HepG2 (cell line): Measurements from ENCODE around the gene ADSL. TPM values are rescaled to one million over a fixed set of nuclear protein-coding genes. Genes with fewer than 3 reads are reported as not detected.

Experiments
- ATAC-seq: fragments of 200-7000 bp; cut with Tn5 transposase; 3 replicates; pipeline ENCODE4 v1.9.1; 2020; ENCODE audit warnings: mild to moderate bottlenecking, moderate library complexity
- BruUV-seq: library from RNA; stranded (reverse); fragments of 400-500 nt; replicated peaks from 2 replicates; lab custom pipeline; 2021; lab: Mats Ljungman, UMichigan
- CTCF ChIA-PET: fragments of 300-600 bp; formaldehyde crosslinking; extraction: SDS; loops from one replicate; lab custom pipeline; 2021; ENCODE audit warnings: low total read pairs, inconsistent platforms, low intra/inter-chr PET ratio; lab: Yijun Ruan, JAX
- POLR2A ChIA-PET: fragments of 350-600 bp; sonication (Branson Sonifier 250); formaldehyde crosslinking; loops from one replicate; lab custom pipeline; 2020; ENCODE audit warnings: antibody characterized with exemption, inconsistent platforms; lab: Yijun Ruan, JAX
- DNase-seq: peaks from one replicate; pipeline ENCODE4 v3.0.0-alpha.2; 2015; ENCODE audit warnings: low spot score
- FAIRE-seq: peaks from 3 replicates; lab custom pipeline; 2011; peaks lifted over from hg19 to GRCh38; lab: Jason Lieb, UNC
- H2AFZ ChIP-seq: one replicate; pipeline ENCODE4 v1.6.1; 2011; ENCODE audit warnings: low read length, inconsistent platforms
- H3K27ac ChIP-seq: fragments of 300-600 bp; 3 replicates; pipeline ENCODE4 v1.8.0; 2011; ENCODE audit warnings: mixed run types, mild to moderate bottlenecking, mixed read lengths, low read length, inconsistent platforms; ENCODE audit not compliant: insufficient read depth; ENCODE audit errors: extremely low read length
- H3K27me3 ChIP-seq, 2 experiments: fragments of 200-600 bp in 1 of 2; 2 replicates in 1 of 2; 3 replicates in 1 of 2; pipeline versions ENCODE4 v1.6.0 to v1.8.0; 2011; ENCODE audit warnings: low read length in 2 of 2, mild to moderate bottlenecking in 2 of 2, moderate library complexity in 2 of 2, inconsistent platforms in 1 of 2; ENCODE audit not compliant: insufficient read depth in 2 of 2, control insufficient read depth in 1 of 2
- H3K36me3 ChIP-seq, 2 experiments: fragments of 200-600 bp in 1 of 2; replicated peaks in 1 of 2; 2 replicates in 1 of 2; 3 replicates in 1 of 2; pipeline versions ENCODE4 v1.5.1 to v1.8.0; 2011; ENCODE audit warnings: low read length in 2 of 2, inconsistent platforms in 1 of 2; ENCODE audit not compliant: insufficient read depth in 2 of 2, control insufficient read depth in 1 of 2
- H3K4me1 ChIP-seq: 2 replicates; pipeline ENCODE4 v1.5.1; 2012; ENCODE audit warnings: low read length, inconsistent platforms; ENCODE audit not compliant: insufficient read depth
- H3K4me2 ChIP-seq: 2 replicates; pipeline ENCODE4 v1.6.0; 2011; ENCODE audit warnings: low read depth, low read length, inconsistent platforms
- H3K4me3 ChIP-seq, 3 experiments: fragments of 200-600 bp in 1 of 3; sonication (generic), shearing (Covaris generic) in 1 of 3; replicated peaks in 1 of 3; 2 replicates each; pipeline ENCODE4 v1.5.1; 2011 to 2016; ENCODE audit warnings: low read length in 3 of 3, inconsistent platforms in 2 of 3, low read depth in 2 of 3, mild to moderate bottlenecking in 2 of 3, control low read depth in 1 of 3, mixed read lengths in 1 of 3; ENCODE audit not compliant: insufficient read depth in 1 of 3
- H3K79me2 ChIP-seq: one replicate; pipeline ENCODE4 v1.6.1; 2011; ENCODE audit warnings: low read length, inconsistent platforms; ENCODE audit not compliant: insufficient read depth
- H3K9ac ChIP-seq: 2 replicates; pipeline ENCODE4 v1.6.0; 2011; ENCODE audit warnings: mild to moderate bottlenecking, low read depth, low read length, inconsistent platforms; ENCODE audit not compliant: insufficient read depth
- H3K9me3 ChIP-seq: 2 replicates; pipeline ENCODE4 v1.5.1; 2012; ENCODE audit warnings: mild to moderate bottlenecking, low read length
- H4K20me1 ChIP-seq: 2 replicates; pipeline ENCODE4 v1.6.0; 2011; ENCODE audit warnings: inconsistent platforms, mild to moderate bottlenecking, low read length, moderate library complexity; ENCODE audit not compliant: insufficient read depth
- ESRRA ChIP-seq: sonication (generic); formaldehyde crosslinking; IDR thresholded peaks from 2 replicates; pipeline ENCODE4 v1.5.1; 2020; ENCODE audit warnings: mild to moderate bottlenecking, low read depth, missing genetic modification reagents
- GZF1 ChIP-seq: sonication (generic); formaldehyde crosslinking; IDR thresholded peaks from 2 replicates; pipeline ENCODE4 v1.5.1; 2020; ENCODE audit warnings: mild to moderate bottlenecking, missing genetic modification reagents
- NFRKB ChIP-seq: fragments of 450-650 bp; IDR thresholded peaks from 2 replicates; pipeline ENCODE4 v1.6.1; 2017
- ZNF780A ChIP-seq: sonication (generic); formaldehyde crosslinking; IDR thresholded peaks from 2 replicates; pipeline ENCODE4 v1.8.0; 2022; ENCODE audit warnings: mild to moderate bottlenecking, missing genetic modification reagents, moderate library complexity
- WGBS: methylation state at CpG from one replicate; pipeline ENCODE4 v1.1.6; 2017; ENCODE audit warnings: low lambda C conversion rate; 5-methylcytosine and 5-hydroxymethylcytosine counted together
- in situ Hi-C: cut with HindIII; loops from 2 replicates; pipeline ENCODE4 v1.10.0; 2017; ENCODE audit warnings: low pct_unique_long_range_greater_than_20kb; ENCODE audit not compliant: extremely low pct_ligation_motif_present
- intact Hi-C: fragments of 100-400 bp; cut with micrococcal nuclease; formaldehyde crosslinking; loops from one replicate; pipeline ENCODE4 v1.10.0; 2022; ENCODE audit not compliant: unreplicated experiment
- polyA plus RNA-seq, 8 experiments: library from polyadenylated mRNA; depleted of rRNA in 3 of 8; stranded (reverse) in 7 of 8; unstranded in 1 of 8; fragments of >200 nt; fragmentation: Illumina TruSeq in 4 of 8; extraction: Trizol in 4 of 8; gene quantifications; 2 replicates each; pipeline versions ENCODE4 v1.2.1 to v1.2.3, GENCODE V29; 2011 to 2016; ENCODE audit warnings: low read depth in 4 of 8, missing spikeins in 1 of 8, mixed read lengths in 1 of 8; ENCODE audit not compliant: insufficient read depth in 1 of 8
- total RNA-seq, 5 experiments: library from RNA; depleted of rRNA; stranded (reverse); fragments of >200 nt; fragmentation: Illumina TruSeq; extraction: Trizol; gene quantifications; 2 replicates each; pipeline ENCODE4 v1.2.3, GENCODE V29; 2016; ENCODE audit warnings: low read depth in 1 of 5
- TF ChIP-seq, protein P1 (sequence below): sonication (generic); formaldehyde crosslinking; IDR thresholded peaks from 2 replicates; pipeline ENCODE4 v1.5.1; 2020; ENCODE audit warnings: missing genetic modification reagents, mild to moderate bottlenecking, borderline replicate concordance

ADSL gene
- total and polyA plus RNA-seq, 2 of the 13 experiments (the other 11 are each of a cell fraction or from before 2014, with no cell fraction given), result 123 to 174 TPM

DNA sequence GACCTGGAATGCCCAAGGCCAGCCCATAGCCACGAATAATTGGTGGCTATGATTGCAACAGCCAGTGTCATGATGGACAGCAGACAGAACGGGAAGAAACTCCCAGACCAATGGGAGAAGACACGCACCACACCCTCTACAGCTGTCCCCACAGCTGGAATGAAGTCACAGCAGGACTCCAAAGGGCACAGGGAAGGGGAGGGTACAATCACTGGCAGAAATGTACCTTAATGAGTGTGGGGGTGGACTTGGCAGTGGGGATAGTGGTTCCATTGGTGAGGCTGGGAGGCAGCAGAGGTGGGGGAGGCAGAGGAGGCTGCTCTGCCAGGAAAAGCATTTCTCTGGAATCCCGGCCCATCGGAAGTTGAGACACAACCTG lies 77.0 kb downstream of the ADSL start:
- BruUV-seq, result no TSS peak
- no peak overlapping the region for H2AFZ ChIP-seq
- H3K4me1 ChIP-seq, result peaks cover under 1% of the 10 kb centered on the region; the same call in 1 of the 2 replicates
- H3K79me2 ChIP-seq, result no peaks in the 10 kb centered on the region
- intact Hi-C loops (no loop called here), in situ Hi-C loops (no loop called here)
- H3K9me3 ChIP-seq, result no peaks in the 10 kb centered on the region
- POLR2A ChIA-PET, result no interaction called here
- H3K27ac ChIP-seq, result no peak overlapping the region
- peaks cover 48 to 90% of the 10 kb centered on the region in 2 experiments; a peak in 4 of 5 replicates for H3K36me3 ChIP-seq
- TF ChIP-seq NFRKB (no peak), ESRRA (no peak)
- TF ChIP-seq, protein P1, sequence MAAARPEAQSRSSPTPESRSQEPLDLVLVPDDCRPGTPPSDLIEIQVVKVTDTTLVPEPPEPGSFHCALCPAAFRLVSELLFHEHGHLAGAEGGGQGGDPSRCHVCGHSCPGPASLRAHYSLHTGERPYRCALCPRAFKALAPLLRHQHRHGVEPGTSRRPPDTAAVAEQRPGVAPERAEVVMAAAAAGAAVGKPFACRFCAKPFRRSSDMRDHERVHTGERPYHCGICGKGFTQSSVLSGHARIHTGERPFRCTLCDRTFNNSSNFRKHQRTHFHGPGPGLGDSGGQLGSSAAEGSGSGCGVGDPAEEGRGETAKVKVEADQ, result no peak
- no peaks in the 10 kb centered on the region for H4K20me1 ChIP-seq
- no peak for DNase-seq
- no peaks in the 10 kb centered on the region for H3K27me3 ChIP-seq
- no peak for ATAC-seq
- 92% methylated on average over 5 of the region's 5 CpGs for WGBS
- H3K4me3 ChIP-seq, result no peak overlapping the region
- no peak overlapping the region for H3K9ac ChIP-seq
- FAIRE-seq, result no peak
- CTCF ChIA-PET, result no interaction called here
- H3K4me2 ChIP-seq, result no peak overlapping the region

DNA sequence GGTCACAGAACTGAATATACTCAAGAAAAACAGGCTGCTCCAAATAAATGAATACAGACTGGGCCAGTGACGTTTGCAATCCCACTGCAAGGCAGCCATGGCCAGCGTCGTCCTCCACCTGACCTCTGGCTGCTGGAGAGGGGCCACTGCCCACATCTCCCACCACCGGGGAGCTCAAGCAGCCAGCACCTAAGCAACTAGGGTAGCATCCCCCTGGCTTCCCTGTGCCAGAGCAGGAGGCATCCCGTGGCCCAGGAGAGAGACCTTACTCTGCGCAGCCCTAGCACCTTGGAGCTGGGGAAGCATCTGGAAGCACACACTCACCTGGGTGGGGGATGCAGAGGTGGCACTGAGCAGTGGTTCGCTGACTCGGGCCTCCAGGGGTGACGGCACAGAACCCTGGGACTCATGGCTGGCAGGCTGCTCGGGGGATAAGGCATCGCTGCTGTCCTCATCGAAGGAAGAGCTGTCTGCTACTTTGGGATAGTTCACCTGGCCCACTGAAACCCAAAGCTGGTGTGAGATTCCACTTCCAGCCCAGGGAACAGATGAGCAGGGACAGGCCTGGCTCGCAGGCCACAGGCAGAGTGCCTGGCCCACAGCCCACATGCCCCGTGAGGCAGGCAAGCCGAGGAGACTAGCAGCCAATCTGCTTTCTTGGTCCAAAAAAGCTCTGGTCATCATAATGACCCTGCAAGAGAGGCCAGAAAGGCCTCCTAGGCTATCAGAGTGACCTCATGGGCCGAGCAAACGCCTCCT lies 77.8 kb downstream of the ADSL start:
- H4K20me1 ChIP-seq, result no peaks in the 10 kb centered on the region
- H3K4me2 ChIP-seq, result no peak overlapping the region
- no peak for FAIRE-seq
- no peaks in the 10 kb centered on the region for H3K27me3 ChIP-seq
- H3K36me3 ChIP-seq, result peaks cover 49 to 96% of the 10 kb centered on the region in 2 experiments; a peak in 4 of 5 replicates
- H2AFZ ChIP-seq, result no peak overlapping the region
- no TSS peak for BruUV-seq
- in situ Hi-C loops, result no loop called here
- ATAC-seq, result no peak
- H3K79me2 ChIP-seq, result no peaks in the 10 kb centered on the region
- ChIA-PET POLR2A (no interaction called here), CTCF (no interaction called here)
- 91% methylated on average over 6 of the region's 17 CpGs for WGBS
- no peak for DNase-seq
- H3K4me3 ChIP-seq, result no peak overlapping the region
- TF ChIP-seq ZNF780A (CRISPR knock-in tag) (no peak), GZF1 (CRISPR knock-in tag) (no peak)
- intact Hi-C loops, result no loop called here
- no peak overlapping the region for H3K9ac ChIP-seq
- peaks cover 5% of the 10 kb centered on the region; the same call in 1 of the 2 replicates for H3K4me1 ChIP-seq
- H3K9me3 ChIP-seq, result no peaks in the 10 kb centered on the region
- no peak overlapping the region for H3K27ac ChIP-seq
